Neural progenitor cell (in vitro differentiated cells): ENCODE data around the gene INPP4B. TPM values are rescaled to one million over a fixed set of nuclear protein-coding genes. Genes with fewer than 3 reads are reported as not detected.

ENCODE experiments used
- DNase-seq: peaks from one replicate; pipeline ENCODE4 v3.0.0-alpha.2; 2016; ENCODE audit warnings: low spot score
- H2AFZ ChIP-seq: fragments of 200-600 bp; sonication (generic); replicated peaks from 2 replicates; pipeline ENCODE4 v1.6.1; 2016; ENCODE audit warnings: antibody characterized with exemption
- H3F3A ChIP-seq: fragments of 200-600 bp; sonication (generic); 2 replicates; pipeline ENCODE4 v1.6.1; 2016; ENCODE audit warnings: antibody characterized with exemption, low read depth
- H3K27ac ChIP-seq: fragments of 200-600 bp; sonication (generic); 2 replicates; pipeline ENCODE4 v1.5.1; 2016; ENCODE audit warnings: mild to moderate bottlenecking
- H3K27me3 ChIP-seq: fragments of 200-600 bp; sonication (generic); 2 replicates; pipeline ENCODE4 v1.6.1; 2016; ENCODE audit warnings: mild to moderate bottlenecking, moderate library complexity
- H3K36me3 ChIP-seq: fragments of 200-600 bp; sonication (generic); 2 replicates; pipeline ENCODE4 v1.5.1; 2016
- H3K4me1 ChIP-seq: fragments of 200-600 bp; sonication (generic); 2 replicates; pipeline ENCODE4 v1.6.1; 2016; ENCODE audit warnings: mixed run types
- H3K4me2 ChIP-seq: fragments of 200-600 bp; sonication (generic); 2 replicates; pipeline ENCODE4 v1.6.1; 2016
- H3K4me3 ChIP-seq: fragments of 200-600 bp; sonication (generic); 2 replicates; pipeline ENCODE4 v1.5.1; 2016
- H3K79me2 ChIP-seq: fragments of 200-600 bp; sonication (generic); 2 replicates; pipeline ENCODE4 v1.6.1; 2016; ENCODE audit warnings: low read depth
- H3K9ac ChIP-seq: fragments of 200-600 bp; sonication (generic); 2 replicates; pipeline ENCODE4 v1.6.1; 2016
- H3K9me3 ChIP-seq: fragments of 200-600 bp; sonication (generic); 2 replicates; pipeline ENCODE4 v1.5.1; 2016; ENCODE audit warnings: low read depth
- H4K20me1 ChIP-seq: fragments of 200-600 bp; sonication (generic); 2 replicates; pipeline ENCODE4 v1.6.1; 2016; ENCODE audit warnings: low read depth
- H3K27ac Mint-ChIP-seq: 3 replicates; pipeline ENCODE4 v1.8.0; 2021; ENCODE audit warnings: mixed read lengths
- H3K27me3 Mint-ChIP-seq: 2 replicates; pipeline ENCODE4 v1.8.0; 2022; ENCODE audit warnings: low read depth, mild to moderate bottlenecking, inconsistent platforms, moderate library complexity, mixed read lengths; ENCODE audit not compliant: insufficient read depth
- H3K36me3 Mint-ChIP-seq: 3 replicates; pipeline ENCODE4 v1.8.0; 2021; ENCODE audit warnings: mixed read lengths
- H3K4me1 Mint-ChIP-seq: 3 replicates; pipeline ENCODE4 v1.8.0; 2021; ENCODE audit warnings: mixed read lengths
- H3K4me3 Mint-ChIP-seq: 3 replicates; pipeline ENCODE4 v1.8.0; 2021; ENCODE audit warnings: mild to moderate bottlenecking, moderate library complexity, mixed read lengths
- H3K9me3 Mint-ChIP-seq: 3 replicates; pipeline ENCODE4 v1.8.0; 2020; ENCODE audit warnings: mixed read lengths
- EZH2 ChIP-seq: fragments of 200-600 bp; sonication (generic); IDR thresholded peaks from 2 replicates; pipeline ENCODE4 v1.6.1; 2017; ENCODE audit warnings: antibody characterized with exemption, mild to moderate bottlenecking, moderate library complexity
- EZH2phosphoT487 ChIP-seq: fragments of 200-600 bp; sonication (generic); IDR thresholded peaks from 2 replicates; pipeline ENCODE4 v1.6.1; 2017; ENCODE audit warnings: antibody characterized with exemption
- total RNA-seq: library from RNA; depleted of rRNA; stranded (reverse); fragments of >200 nt; gene quantifications from 2 replicates; pipeline ENCODE4 v1.2.3, GENCODE V29; 2015; ENCODE audit warnings: low replicate concordance
- TF ChIP-seq, protein P1 (sequence below): fragments of 200-600 bp; sonication (generic); IDR thresholded peaks from 2 replicates; pipeline ENCODE4 v1.5.1; 2017; ENCODE audit warnings: antibody characterized with exemption, mild to moderate bottlenecking

INPP4B gene
- total RNA-seq, 1 donor from 2014 or later = 1.3 TPM

DNA sequence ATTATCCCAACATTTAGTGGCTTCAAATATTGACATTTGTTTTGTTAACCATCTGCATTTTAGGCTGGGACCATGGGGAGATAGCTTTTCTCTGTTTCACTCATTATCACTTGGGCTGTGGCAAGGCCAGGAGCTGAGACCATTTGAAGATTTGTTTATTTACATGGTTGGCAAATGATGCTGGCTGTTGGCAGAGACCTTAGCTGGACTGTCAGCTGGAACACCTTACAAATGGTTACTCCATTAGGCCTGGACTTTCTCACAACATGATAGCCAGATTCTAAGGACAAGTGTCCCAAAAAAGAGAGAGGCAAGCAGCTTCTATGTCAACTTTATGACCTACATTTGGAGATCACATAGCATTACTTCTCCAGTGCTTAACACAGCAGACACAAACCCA is 130.4 kb downstream of the INPP4B start:
- H3K4me2 ChIP-seq = no peak overlapping the region
- no peaks in the 10 kb centered on the region for H3K9me3 ChIP-seq
- Mint-ChIP-seq H3K27me3 (no peaks in the 10 kb centered on the region), H3K36me3 (no peaks in the 10 kb centered on the region), H3K4me1 (no peaks in the 10 kb centered on the region), H3K9me3 (no peaks in the 10 kb centered on the region), H3K4me3 (no peak overlapping the region), H3K27ac (no peak overlapping the region)
- H3F3A ChIP-seq = no peaks in the 10 kb centered on the region
- H3K9ac ChIP-seq = no peak overlapping the region
- no peaks in the 10 kb centered on the region for H3K79me2 ChIP-seq
- H3K36me3 ChIP-seq = no peaks in the 10 kb centered on the region
- H2AFZ ChIP-seq = no peak overlapping the region
- peaks cover 4% of the 10 kb centered on the region for H3K4me1 ChIP-seq
- H4K20me1 ChIP-seq = no peaks in the 10 kb centered on the region
- no peaks in the 10 kb centered on the region for H3K27me3 ChIP-seq
- H3K27ac ChIP-seq = no peak overlapping the region
- no peak for TF ChIP-seq EZH2phosphoT487
- TF ChIP-seq, protein P1, sequence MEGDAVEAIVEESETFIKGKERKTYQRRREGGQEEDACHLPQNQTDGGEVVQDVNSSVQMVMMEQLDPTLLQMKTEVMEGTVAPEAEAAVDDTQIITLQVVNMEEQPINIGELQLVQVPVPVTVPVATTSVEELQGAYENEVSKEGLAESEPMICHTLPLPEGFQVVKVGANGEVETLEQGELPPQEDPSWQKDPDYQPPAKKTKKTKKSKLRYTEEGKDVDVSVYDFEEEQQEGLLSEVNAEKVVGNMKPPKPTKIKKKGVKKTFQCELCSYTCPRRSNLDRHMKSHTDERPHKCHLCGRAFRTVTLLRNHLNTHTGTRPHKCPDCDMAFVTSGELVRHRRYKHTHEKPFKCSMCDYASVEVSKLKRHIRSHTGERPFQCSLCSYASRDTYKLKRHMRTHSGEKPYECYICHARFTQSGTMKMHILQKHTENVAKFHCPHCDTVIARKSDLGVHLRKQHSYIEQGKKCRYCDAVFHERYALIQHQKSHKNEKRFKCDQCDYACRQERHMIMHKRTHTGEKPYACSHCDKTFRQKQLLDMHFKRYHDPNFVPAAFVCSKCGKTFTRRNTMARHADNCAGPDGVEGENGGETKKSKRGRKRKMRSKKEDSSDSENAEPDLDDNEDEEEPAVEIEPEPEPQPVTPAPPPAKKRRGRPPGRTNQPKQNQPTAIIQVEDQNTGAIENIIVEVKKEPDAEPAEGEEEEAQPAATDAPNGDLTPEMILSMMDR = no peak
- no peak for TF ChIP-seq EZH2
- no peak overlapping the region for H3K4me3 ChIP-seq
- DNase-seq = no peak

DNA sequence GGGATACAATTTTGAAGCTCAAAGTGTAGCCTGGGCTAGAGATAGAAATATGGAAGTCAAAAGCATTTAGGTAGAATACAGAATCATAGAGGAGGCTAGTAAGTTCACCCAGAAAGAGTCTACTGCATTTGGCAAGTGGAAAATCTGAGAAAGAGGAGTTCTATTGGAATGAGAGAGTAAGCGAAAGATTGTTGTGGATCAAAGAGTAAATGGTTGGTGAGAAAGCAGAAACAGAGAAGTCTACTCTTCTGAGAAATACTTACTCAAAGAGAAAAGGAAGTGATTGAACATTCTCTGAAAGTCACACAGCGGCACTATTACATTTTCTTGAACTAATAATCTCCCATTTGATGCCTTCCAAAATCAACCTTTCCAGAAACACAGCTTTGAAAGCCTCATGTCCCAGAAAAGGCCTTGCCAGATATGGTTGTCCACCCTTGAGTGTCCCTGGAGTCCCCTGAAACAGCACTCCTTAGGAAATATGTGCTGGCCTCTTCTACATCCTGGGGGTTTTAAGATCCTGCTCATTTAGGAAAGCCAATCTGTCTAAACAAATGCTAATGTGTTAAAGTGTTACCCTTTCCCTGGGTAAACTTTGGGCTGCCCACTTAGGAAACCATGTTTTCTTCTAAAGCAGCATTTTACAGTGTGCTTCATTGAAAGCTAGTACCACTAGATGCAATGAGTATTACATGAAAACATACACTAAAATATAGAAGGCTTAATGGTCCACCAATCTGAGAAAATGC is 132.6 kb downstream of the INPP4B start:
- Mint-ChIP-seq H3K27ac (no peak overlapping the region), H3K4me1 (no peaks in the 10 kb centered on the region), H3K4me3 (no peak overlapping the region), H3K36me3 (no peaks in the 10 kb centered on the region), H3K27me3 (no peaks in the 10 kb centered on the region), H3K9me3 (no peaks in the 10 kb centered on the region)
- H3K9ac ChIP-seq = no peak overlapping the region
- H3K27ac ChIP-seq = no peak overlapping the region
- H3K27me3 ChIP-seq = no peaks in the 10 kb centered on the region
- H2AFZ ChIP-seq = no peak overlapping the region
- H3F3A ChIP-seq = no peaks in the 10 kb centered on the region
- H3K9me3 ChIP-seq = no peaks in the 10 kb centered on the region
- DNase-seq = no peak
- no peaks in the 10 kb centered on the region for H3K36me3 ChIP-seq
- H4K20me1 ChIP-seq = no peaks in the 10 kb centered on the region
- H3K79me2 ChIP-seq = no peaks in the 10 kb centered on the region
- no peak for TF ChIP-seq EZH2
- TF ChIP-seq, protein P1 = no peak
- TF ChIP-seq EZH2phosphoT487 = no peak
- H3K4me1 ChIP-seq = peaks cover 4% of the 10 kb centered on the region
- no peak overlapping the region for H3K4me3 ChIP-seq
- H3K4me2 ChIP-seq = no peak overlapping the region

DNA sequence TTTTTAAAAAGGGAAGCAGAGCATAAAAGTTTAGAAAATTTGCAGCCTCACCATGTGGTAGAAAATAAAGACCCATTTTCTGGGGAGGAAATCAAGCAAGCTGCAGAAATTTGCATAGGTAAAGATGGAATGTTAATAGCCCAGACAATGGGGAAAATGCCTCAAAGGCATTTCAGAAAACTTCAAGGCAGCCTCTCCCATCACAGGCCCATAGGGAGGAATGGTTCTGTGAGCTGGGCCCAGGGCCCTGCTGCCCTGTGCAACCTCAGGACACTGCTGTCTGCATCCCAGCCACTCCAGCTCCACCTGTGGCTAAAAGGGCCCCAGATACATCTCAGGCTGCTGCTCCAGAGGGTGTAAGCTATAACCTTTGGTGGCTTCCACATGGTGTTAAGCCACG is 137.9 kb downstream of the INPP4B start:
- H3K4me1 ChIP-seq = no peaks in the 10 kb centered on the region
- Mint-ChIP-seq H3K36me3 (no peaks in the 10 kb centered on the region), H3K27me3 (no peaks in the 10 kb centered on the region), H3K4me1 (no peaks in the 10 kb centered on the region), H3K4me3 (no peak overlapping the region), H3K9me3 (no peaks in the 10 kb centered on the region), H3K27ac (no peak overlapping the region)
- no peak overlapping the region for H2AFZ ChIP-seq
- H3K4me2 ChIP-seq = no peak overlapping the region
- DNase-seq = no peak
- no peaks in the 10 kb centered on the region for H3K79me2 ChIP-seq
- no peak overlapping the region for H3K9ac ChIP-seq
- no peak overlapping the region for H3K4me3 ChIP-seq
- no peaks in the 10 kb centered on the region for H3K36me3 ChIP-seq
- H3F3A ChIP-seq = no peaks in the 10 kb centered on the region
- no peaks in the 10 kb centered on the region for H3K27me3 ChIP-seq
- H4K20me1 ChIP-seq = no peaks in the 10 kb centered on the region
- H3K27ac ChIP-seq = no peak overlapping the region
- H3K9me3 ChIP-seq = no peaks in the 10 kb centered on the region
- TF ChIP-seq, protein P1 = no peak
- TF ChIP-seq EZH2 (no peak), EZH2phosphoT487 (no peak)
